ENCODE measurements around the gene C18orf63. TPM values are rescaled to one million over a fixed set of nuclear protein-coding genes. Genes with fewer than 3 reads are reported as not detected.
"Not testable (repeated sequence)": the region's sequence is repeated elsewhere in the genome, so short reads cannot be mapped to it uniquely, and the experiment has no call there.

The C18orf63 gene
- total RNA-seq, 4 donors from 2014 or later, result not detected

DNA sequence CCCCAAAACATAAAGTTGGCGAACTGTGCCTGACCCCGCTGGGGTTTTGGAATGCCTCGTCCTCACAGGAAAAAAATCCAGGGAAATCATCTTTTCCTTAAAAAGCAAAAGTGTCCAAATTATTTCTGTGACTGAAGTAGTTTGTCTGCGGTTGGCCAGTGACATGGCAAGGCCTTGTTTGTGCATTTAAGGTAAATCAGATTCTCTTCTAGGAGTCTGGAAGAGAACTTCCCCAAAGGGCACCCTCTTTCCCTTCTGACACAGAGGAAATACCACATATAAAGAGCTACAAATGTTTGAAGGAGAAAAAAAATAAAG, 23.1 kb upstream of the C18orf63 start:
- ATAC-seq, result no peak
- Histone ChIP-seq H3K27me3 (no peaks in the 10 kb centered on the region), H3K4me1 (peaks cover 0 to 47% (median 4%) of the 10 kb centered on the region in 3 donors), H3K36me3 (no peaks in the 10 kb centered on the region), H3K9me3 (no peaks in the 10 kb centered on the region), H3K27ac (peak overlapping the region; percentile 32 to 83 (median 71)), H3K4me3 (peak overlapping the region; percentile 72 to 73)
- 3 to 13% methylated on average over 1 to 4 of the region's 4 CpGs for WGBS, 2 donors (ENCODE audit: low coverage in 1 of 2)
- no peak for TF ChIP-seq POLR2AphosphoS5 (IDR thresholded peaks at IDR 0.05)
- no peak for TF ChIP-seq EP300 (IDR thresholded peaks at IDR 0.05)
- TF ChIP-seq CTCF (IDR thresholded peaks at IDR 0.05), result no peak
- no peak for TF ChIP-seq POLR2A (IDR thresholded peaks at IDR 0.05)

- peak overlapping the region in 2 of 4 donors; percentile 75 to 83 for H3K27ac ChIP-seq
- ATAC-seq, result not testable (repeated sequence)
- 98 to 100% methylated on average over 2 to 3 of the region's 3 CpGs for WGBS, 2 donors (ENCODE audit: low coverage in 1 of 2)
Observed at GRCh38 chr18:74292982-74293381, 22.7 kb upstream of the C18orf63 start.

DNA sequence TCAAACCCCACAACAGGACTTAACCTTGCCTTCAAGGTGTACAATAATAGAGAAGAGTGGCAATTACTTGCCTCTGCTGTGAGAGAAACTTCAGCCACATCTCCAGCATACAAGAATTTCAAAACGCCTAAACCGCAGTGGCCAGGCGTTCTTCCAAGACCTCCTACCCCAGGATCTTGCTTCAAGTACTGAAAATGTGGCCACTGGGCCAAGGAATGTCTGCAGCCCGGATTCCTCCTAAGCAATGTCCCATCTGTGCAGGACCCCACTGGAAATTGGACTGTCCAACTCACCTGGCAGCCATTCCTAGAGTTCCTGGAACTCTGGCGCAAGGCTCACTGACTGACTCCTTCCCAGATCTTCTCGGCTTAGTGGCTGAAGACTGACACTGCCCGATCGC, 21.1 kb upstream of the C18orf63 start:
- no peak overlapping the region for H3K4me3 ChIP-seq
- H3K36me3 ChIP-seq, result no peaks in the 10 kb centered on the region
- TF ChIP-seq POLR2AphosphoS5 (IDR thresholded peaks at IDR 0.05) (no peak), POLR2A (IDR thresholded peaks at IDR 0.05) (no peak), CTCF (IDR thresholded peaks at IDR 0.05) (no peak)
- 76 to 90% methylated on average over 2 to 8 of the region's 8 CpGs for WGBS, 2 donors (ENCODE audit: low coverage in 1 of 2)
- ATAC-seq, result no peak
- no peak overlapping the region for H3K27ac ChIP-seq
- peaks cover 0 to 28% (median 4%) of the 10 kb centered on the region in 3 donors for H3K4me1 ChIP-seq
- no peaks in the 10 kb centered on the region for H3K9me3 ChIP-seq
- H3K27me3 ChIP-seq, result no peaks in the 10 kb centered on the region

More at GRCh38 chr18:74292982-74293381, 22.7 kb upstream of the C18orf63 start:
- peaks cover 0 to 42% (median 4%) of the 10 kb centered on the region in 3 donors for H3K4me1 ChIP-seq
- H3K36me3 ChIP-seq, H3K27me3 ChIP-seq, H3K4me3 ChIP-seq, H3K9me3 ChIP-seq: not testable (repeated sequence)

- Histone ChIP-seq H3K9me3 (no peaks in the 10 kb centered on the region), H3K4me3 (no peak overlapping the region), H3K27me3 (no peaks in the 10 kb centered on the region), H3K36me3 (no peaks in the 10 kb centered on the region), H3K27ac (no peak overlapping the region), H3K4me1 (no peaks in the 10 kb centered on the region)
- 83 to 85% methylated on average over 1 of the region's 1 CpG for whole genome bisulfite sequencing, 2 donors (ENCODE audit: low coverage in 1 of 2)
- TF ChIP-seq POLR2AphosphoS5 (IDR thresholded peaks at IDR 0.05), result no peak
- TF ChIP-seq EP300 (IDR thresholded peaks at IDR 0.05), result no peak
- no peak for TF ChIP-seq CTCF (IDR thresholded peaks at IDR 0.05)
- no peak for TF ChIP-seq POLR2A (IDR thresholded peaks at IDR 0.05)
- ATAC-seq, result no peak
Observed at GRCh38 chr18:74299162-74299561, 16.5 kb upstream of the C18orf63 start.

DNA sequence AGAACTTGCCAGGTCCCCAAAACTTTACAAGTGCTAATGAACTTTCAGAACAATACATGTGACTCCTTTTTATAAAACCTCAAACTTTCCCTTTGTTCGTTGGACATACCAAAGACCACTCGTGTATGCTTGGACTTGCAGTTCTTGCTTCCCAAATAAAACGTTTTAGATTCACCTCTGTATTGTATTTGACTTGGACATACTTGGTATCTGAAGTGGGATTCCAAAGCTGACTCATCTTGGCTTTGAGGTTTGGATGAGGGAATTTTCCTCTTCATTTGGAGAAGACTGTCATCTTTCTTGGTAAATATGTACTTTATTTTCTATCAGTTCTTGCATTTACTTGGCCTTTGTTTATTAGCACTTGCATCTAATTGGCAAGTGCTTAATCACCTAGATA, 15.9 kb upstream of the C18orf63 start:
- Histone ChIP-seq H3K9me3 (no peaks in the 10 kb centered on the region), H3K4me3 (no peak overlapping the region), H3K4me1 (no peaks in the 10 kb centered on the region), H3K36me3 (no peaks in the 10 kb centered on the region), H3K27ac (no peak overlapping the region), H3K27me3 (no peaks in the 10 kb centered on the region)
- WGBS, 2 donors (ENCODE audit: low coverage in 1 of 2), result 46 to 65% methylated on average over 3 of the region's 3 CpGs
- TF ChIP-seq CTCF (IDR thresholded peaks at IDR 0.05) (no peak), EP300 (IDR thresholded peaks at IDR 0.05) (no peak), POLR2AphosphoS5 (IDR thresholded peaks at IDR 0.05) (no peak), POLR2A (IDR thresholded peaks at IDR 0.05) (no peak)
- ATAC-seq, result no peak
